GM19452 (cell line): Measurements from ENCODE around the gene RHEX.
A peak's percentile ranks its signal among the peaks of the same experiment; 100 is the strongest.
"Not testable (repeated sequence)": the region's sequence is repeated elsewhere in the genome, so short reads cannot be mapped to it uniquely, and the experiment has no call there.

Experiments used
- ATAC-seq: cut with Tn5 transposase; IDR thresholded peaks from one replicate; pipeline ENCODE4 v1.9.1; 2021; ENCODE audit not compliant: unreplicated experiment

The RHEX gene

GRCh38 chr1:206052919-206053610 lies at the start of gene RHEX:
Gene RHEX (plus strand): TSS chr1:206053173. CDS start chr1:206097829, 44,656 bp downstream.
- ATAC-seq, result not testable (repeated sequence)

- ATAC-seq, result no peak
These were observed 48.8 kb upstream of the RHEX start for GRCh38 chr1:206003854-206004800.

GRCh38 chr1:206004826-206005225 lies 48.1 kb upstream of the RHEX start:
- no peak for ATAC-seq

GRCh38 chr1:206005234-206005633 lies 47.7 kb upstream of the RHEX start:
- ATAC-seq, result no peak

GRCh38 chr1:206005778-206006180 lies 47.2 kb upstream of the RHEX start:
- ATAC-seq, result no peak

GRCh38 chr1:206006946-206007345 lies 46.0 kb upstream of the RHEX start:
- ATAC-seq, result no peak

GRCh38 chr1:206010060-206010459 lies 42.9 kb upstream of the RHEX start:
- no peak for ATAC-seq

- no peak for ATAC-seq
These were observed 41.9 kb upstream of the RHEX start for GRCh38 chr1:206011057-206011456.

GRCh38 chr1:206012086-206012859 lies 40.7 kb upstream of the RHEX start:
- ATAC-seq, result peak; percentile 99

GRCh38 chr1:206013026-206013795 lies 39.8 kb upstream of the RHEX start:
- ATAC-seq, result no peak

GRCh38 chr1:206014601-206015000 lies 38.4 kb upstream of the RHEX start:
- ATAC-seq, result no peak

- no peak for ATAC-seq
These were observed 37.9 kb upstream of the RHEX start for GRCh38 chr1:206015071-206015470.

GRCh38 chr1:206020393-206021007 lies 32.5 kb upstream of the RHEX start:
- no peak for ATAC-seq

- no peak for ATAC-seq
These were observed 31.9 kb upstream of the RHEX start for GRCh38 chr1:206021008-206021625.

- ATAC-seq, result no peak
These were observed 31.2 kb upstream of the RHEX start for GRCh38 chr1:206021626-206022365.

GRCh38 chr1:206022766-206023165 lies 30.2 kb upstream of the RHEX start:
- no peak for ATAC-seq

- no peak for ATAC-seq
These were observed 29.3 kb upstream of the RHEX start, which contains the start of gene CTSE for GRCh38 chr1:206023695-206024094. Gene CTSE (minus strand): TSS chr1:206023895. CDS start chr1:206023791, 104 bp downstream.

GRCh38 chr1:206025283-206025820 lies 27.6 kb upstream of the RHEX start:
- ATAC-seq, result no peak

GRCh38 chr1:206029484-206029883 lies 23.5 kb upstream of the RHEX start:
- ATAC-seq, result no peak
